ENCODE results near the gene TUSC2. TPM values are rescaled to one million over a fixed set of nuclear protein-coding genes. Genes with fewer than 3 reads are reported as not detected.
A peak's percentile ranks its signal among the peaks of the same experiment; 100 is the strongest.

The TUSC2 gene
- polyA plus RNA-seq, 1 donor from 2014 or later = 88.8 TPM

DNA sequence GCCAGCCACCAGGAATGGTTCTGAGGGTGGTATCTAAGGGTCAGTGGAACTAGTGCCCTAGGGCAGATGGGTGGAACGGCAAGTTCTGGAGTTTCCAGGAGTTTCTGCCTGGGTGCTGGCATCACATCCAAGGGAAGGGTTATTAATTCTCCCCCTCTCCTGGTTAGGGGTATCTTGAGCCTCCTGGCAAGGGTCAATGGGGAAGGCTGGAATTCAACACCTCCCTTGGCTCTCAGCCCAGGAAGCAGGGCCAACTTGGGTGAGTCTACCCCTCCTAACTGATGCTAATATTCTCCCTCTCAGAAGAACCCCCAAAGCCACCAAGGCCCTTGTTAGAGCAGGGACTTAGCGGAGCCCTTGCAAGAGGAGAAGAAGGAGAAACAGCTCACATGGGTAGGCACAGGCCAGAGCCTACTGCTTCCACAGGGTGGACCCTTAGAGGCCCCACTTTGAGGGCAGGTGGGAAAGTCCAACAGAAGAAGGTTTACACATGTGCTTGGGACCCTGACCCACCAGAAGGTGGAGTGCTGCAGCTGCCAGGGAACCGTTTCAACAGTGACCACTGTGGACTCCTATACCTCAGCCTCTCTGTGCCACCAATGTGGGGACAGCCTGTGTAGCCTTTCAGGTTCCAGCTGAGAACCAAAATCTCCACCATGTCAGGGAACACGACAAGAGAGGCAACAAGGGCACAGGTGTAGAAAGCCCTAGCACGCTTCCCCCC is 28.0 kb upstream of the TUSC2 start:
- no peak overlapping the region for H3K27ac ChIP-seq (ENCODE audit: low read length)
- H3K9ac ChIP-seq (ENCODE audit: low read length) = peak overlapping the region; percentile 21
- no peaks in the 10 kb centered on the region for H3F3A ChIP-seq (ENCODE audit: insufficient read depth, low read length, poor library complexity, severe bottlenecking)
- no peak for TF ChIP-seq MXI1 (conservative IDR thresholded peaks at IDR 0.05; ENCODE audit: poor library complexity, severe bottlenecking)
- TF ChIP-seq, protein P1, sequence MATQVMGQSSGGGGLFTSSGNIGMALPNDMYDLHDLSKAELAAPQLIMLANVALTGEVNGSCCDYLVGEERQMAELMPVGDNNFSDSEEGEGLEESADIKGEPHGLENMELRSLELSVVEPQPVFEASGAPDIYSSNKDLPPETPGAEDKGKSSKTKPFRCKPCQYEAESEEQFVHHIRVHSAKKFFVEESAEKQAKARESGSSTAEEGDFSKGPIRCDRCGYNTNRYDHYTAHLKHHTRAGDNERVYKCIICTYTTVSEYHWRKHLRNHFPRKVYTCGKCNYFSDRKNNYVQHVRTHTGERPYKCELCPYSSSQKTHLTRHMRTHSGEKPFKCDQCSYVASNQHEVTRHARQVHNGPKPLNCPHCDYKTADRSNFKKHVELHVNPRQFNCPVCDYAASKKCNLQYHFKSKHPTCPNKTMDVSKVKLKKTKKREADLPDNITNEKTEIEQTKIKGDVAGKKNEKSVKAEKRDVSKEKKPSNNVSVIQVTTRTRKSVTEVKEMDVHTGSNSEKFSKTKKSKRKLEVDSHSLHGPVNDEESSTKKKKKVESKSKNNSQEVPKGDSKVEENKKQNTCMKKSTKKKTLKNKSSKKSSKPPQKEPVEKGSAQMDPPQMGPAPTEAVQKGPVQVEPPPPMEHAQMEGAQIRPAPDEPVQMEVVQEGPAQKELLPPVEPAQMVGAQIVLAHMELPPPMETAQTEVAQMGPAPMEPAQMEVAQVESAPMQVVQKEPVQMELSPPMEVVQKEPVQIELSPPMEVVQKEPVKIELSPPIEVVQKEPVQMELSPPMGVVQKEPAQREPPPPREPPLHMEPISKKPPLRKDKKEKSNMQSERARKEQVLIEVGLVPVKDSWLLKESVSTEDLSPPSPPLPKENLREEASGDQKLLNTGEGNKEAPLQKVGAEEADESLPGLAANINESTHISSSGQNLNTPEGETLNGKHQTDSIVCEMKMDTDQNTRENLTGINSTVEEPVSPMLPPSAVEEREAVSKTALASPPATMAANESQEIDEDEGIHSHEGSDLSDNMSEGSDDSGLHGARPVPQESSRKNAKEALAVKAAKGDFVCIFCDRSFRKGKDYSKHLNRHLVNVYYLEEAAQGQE (IDR thresholded peaks at IDR 0.05; ENCODE audit: borderline replicate concordance) = no peak
- peak; percentile 43 for TF ChIP-seq SMC3 (conservative IDR thresholded peaks at IDR 0.05; ENCODE audit: poor library complexity)
- TF ChIP-seq RAD21 (conservative IDR thresholded peaks at IDR 0.05) = peak; percentile 30
- no peak overlapping the region for H2AFZ ChIP-seq (ENCODE audit: low read depth, low read length)
- H3K4me2 ChIP-seq (ENCODE audit: low read length) = peak overlapping the region; percentile 73
- H3K36me3 ChIP-seq (ENCODE audit: insufficient read depth, low read length) = no peaks in the 10 kb centered on the region
- no peaks in the 10 kb centered on the region for H3K9me2 ChIP-seq (ENCODE audit: insufficient read depth, low read length)
- no peaks in the 10 kb centered on the region for H3K9me3 ChIP-seq (ENCODE audit: low read length)
- H3K79me2 ChIP-seq (replicated peaks; ENCODE audit: insufficient read depth, low read length) = peaks cover 38% of the 10 kb centered on the region
- peak overlapping the region; percentile 94 for H3K4me3 ChIP-seq (ENCODE audit: low read length)
- peaks cover 9% of the 10 kb centered on the region for H4K20me1 ChIP-seq (ENCODE audit: insufficient read depth)
- no peaks in the 10 kb centered on the region for H3K27me3 ChIP-seq (ENCODE audit: insufficient read depth, low read depth, low read length)

DNA sequence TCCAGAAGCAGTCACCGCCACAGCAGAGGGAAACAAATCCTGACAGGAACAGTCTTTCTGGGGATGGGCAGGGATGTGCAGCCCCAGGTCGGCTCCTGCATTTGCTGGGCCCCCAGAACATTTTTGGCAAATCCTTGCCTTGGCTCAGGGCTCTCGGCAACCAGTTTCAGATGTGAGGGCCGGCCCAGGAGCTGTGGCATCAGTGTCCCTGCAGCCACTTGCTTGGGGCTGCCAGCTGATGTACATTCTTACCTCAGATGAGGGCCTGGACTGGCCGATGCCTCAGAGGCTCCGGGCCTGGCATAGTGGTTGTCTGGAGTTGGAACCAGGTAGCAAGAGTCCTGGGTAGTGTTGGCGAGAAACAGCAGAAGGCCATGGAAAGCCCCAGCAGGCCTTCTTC is 26.8 kb upstream of the TUSC2 start:
- Histone ChIP-seq H2AFZ (ENCODE audit: low read depth, low read length) (no peak overlapping the region), H3K9ac (ENCODE audit: low read length) (no peak overlapping the region), H3K9me3 (ENCODE audit: low read length) (no peaks in the 10 kb centered on the region), H3K4me2 (ENCODE audit: low read length) (no peak overlapping the region), H3K36me3 (ENCODE audit: insufficient read depth, low read length) (no peaks in the 10 kb centered on the region), H3K27me3 (ENCODE audit: insufficient read depth, low read depth, low read length) (no peaks in the 10 kb centered on the region), H3K4me3 (ENCODE audit: low read length) (no peak overlapping the region), H3K27ac (ENCODE audit: low read length) (no peak overlapping the region), H3K79me2 (replicated peaks; ENCODE audit: insufficient read depth, low read length) (peaks cover 41% of the 10 kb centered on the region), H4K20me1 (ENCODE audit: insufficient read depth) (peaks cover 9% of the 10 kb centered on the region), H3F3A (ENCODE audit: insufficient read depth, low read length, poor library complexity, severe bottlenecking) (no peaks in the 10 kb centered on the region), H3K9me2 (ENCODE audit: insufficient read depth, low read length) (no peaks in the 10 kb centered on the region)
- TF ChIP-seq MXI1 (conservative IDR thresholded peaks at IDR 0.05; ENCODE audit: poor library complexity, severe bottlenecking) (no peak), EP300 (conservative IDR thresholded peaks at IDR 0.05; ENCODE audit: poor library complexity, severe bottlenecking) (no peak), TAF1 (IDR thresholded peaks at IDR 0.05; ENCODE audit: low read depth) (no peak), SMC3 (conservative IDR thresholded peaks at IDR 0.05; ENCODE audit: poor library complexity) (no peak)
- TF ChIP-seq, protein P1 (IDR thresholded peaks at IDR 0.05; ENCODE audit: borderline replicate concordance) = no peak

Measured in neural cell (in vitro differentiated cells).